Upper lobe of left lung (tissue), 4 donors: ENCODE data around the gene ARHGAP26.

Experiments used
- CTCF ChIP-seq, 6 experiments: fragments of 450-650 bp in 4 of 6; fragments of 200-600 bp in 2 of 6; sonication (generic) in 2 of 6; IDR thresholded peaks; one replicate each; pipeline ENCODE4 v1.5.1; 2016 to 2019; ENCODE audit warnings: antibody characterized with exemption in 6 of 6
- EP300 ChIP-seq, 4 donors: sonication (generic); formaldehyde crosslinking; IDR thresholded peaks; one replicate each; pipeline ENCODE4 v1.5.1; 2017; ENCODE audit warnings: antibody characterized with exemption in 4 of 4, control low read depth in 2 of 4
- POLR2AphosphoS5 ChIP-seq, 2 donors: sonication (generic); formaldehyde crosslinking; IDR thresholded peaks; one replicate each; pipeline ENCODE4 v1.5.1; 2017; ENCODE audit warnings: antibody characterized with exemption in 2 of 2

GRCh38 chr5:142881784-142882126 is 111.6 kb downstream of the ARHGAP26 start:
- no peak for TF ChIP-seq CTCF (IDR thresholded peaks at IDR 0.05)
- TF ChIP-seq POLR2AphosphoS5 (IDR thresholded peaks at IDR 0.05) = no peak
- no peak for TF ChIP-seq EP300 (IDR thresholded peaks at IDR 0.05)
